GM21737 (cell line): ENCODE results near the gene MISP3.

Experiments
- ATAC-seq: cut with Tn5 transposase; IDR thresholded peaks from one replicate; pipeline ENCODE4 v1.9.1; 2021; ENCODE audit warnings: mild to moderate bottlenecking, moderate library complexity; ENCODE audit not compliant: unreplicated experiment

Gene MISP3

GRCh38 chr19:14078411-14078810 is 5.8 kb downstream of the MISP3 start:
- ATAC-seq: no peak

- peak; percentile 82 for ATAC-seq
Measured at GRCh38 chr19:14080887-14081796, 8.6 kb downstream of the MISP3 start.

GRCh38 chr19:14081797-14082674 is 9.4 kb downstream of the MISP3 start:
- peak; percentile 10 for ATAC-seq

GRCh38 chr19:14082675-14082960 is 10.0 kb downstream of the MISP3 start:
- ATAC-seq: no peak

- ATAC-seq: no peak
Measured at GRCh38 chr19:14085309-14085995, 12.9 kb downstream of the MISP3 start, which contains the start of gene C19orf67. Gene C19orf67 (minus strand): TSS chr19:14085783. CDS start chr19:14085627, 156 bp downstream.

- ATAC-seq: no peak
Measured at GRCh38 chr19:14086098-14086497, 13.5 kb downstream of the MISP3 start.

GRCh38 chr19:14088634-14089411 is 16.2 kb downstream of the MISP3 start:
- no peak for ATAC-seq

GRCh38 chr19:14089412-14089661 is 16.8 kb downstream of the MISP3 start:
- no peak for ATAC-seq

- no peak for ATAC-seq
Measured at GRCh38 chr19:14089662-14090508, 17.3 kb downstream of the MISP3 start.

GRCh38 chr19:14090509-14091080 is 18.0 kb downstream of the MISP3 start, which contains the start of gene SAMD1:
Gene SAMD1 (minus strand): TSS chr19:14090751.
- ATAC-seq: peak; percentile 28

GRCh38 chr19:14091081-14091812 is 18.7 kb downstream of the MISP3 start:
- peak; percentile 51 for ATAC-seq

- ATAC-seq: peak; percentile 4
Measured at GRCh38 chr19:14091813-14092462, 19.4 kb downstream of the MISP3 start.

- ATAC-seq: no peak
Measured at GRCh38 chr19:14093117-14093823, 20.7 kb downstream of the MISP3 start.

GRCh38 chr19:14094854-14095253 is 22.3 kb downstream of the MISP3 start:
- ATAC-seq: no peak

GRCh38 chr19:14096272-14096992 is 23.8 kb downstream of the MISP3 start:
- no peak for ATAC-seq

GRCh38 chr19:14097532-14098151 is 25.1 kb downstream of the MISP3 start:
- ATAC-seq: no peak
